Measurements from ENCODE around the gene MROH2A. TPM values are rescaled to one million over a fixed set of nuclear protein-coding genes. Genes with fewer than 3 reads are reported as not detected.

The MROH2A gene
- total and polyA plus RNA-seq, 4 donors, result not detected

GRCh38 chr2:233819884-233820773 lies 42.0 kb downstream of the MROH2A start:
- Histone ChIP-seq H3K4me3 (ENCODE audit: low read length in 2 of 2) (no peak overlapping the region), H3K4me1 (ENCODE audit: control insufficient read depth in 1 of 2, insufficient read depth in 2 of 2, low read length in 2 of 2) (no peaks in the 10 kb centered on the region), H3K27ac (ENCODE audit: low read depth in 1 of 2, low read length in 2 of 2) (no peak overlapping the region), H3K27me3 (ENCODE audit: control insufficient read depth in 1 of 2, insufficient read depth in 2 of 2, low read length in 1 of 2) (no peaks in the 10 kb centered on the region), H3K9me3 (ENCODE audit: control insufficient read depth, low read length) (no peaks in the 10 kb centered on the region), H3K36me3 (ENCODE audit: control insufficient read depth in 1 of 2, insufficient read depth in 2 of 2, low read length in 1 of 2) (no peaks in the 10 kb centered on the region)
- intact Hi-C loops (cut with DNase I), result no loop called here
- DNase-seq (peak; percentile 34 to 52), ATAC-seq (ENCODE audit: low FRiP score) (no peak)
- 85 to 87% methylated on average over 18 of the region's 18 CpGs for WGBS, 2 donors

- no peaks in the 10 kb centered on the region for H3K27me3 ChIP-seq (ENCODE audit: control insufficient read depth in 1 of 2, insufficient read depth in 2 of 2, low read length in 1 of 2)
- H3K4me3 ChIP-seq (ENCODE audit: low read length in 2 of 2), result no peak overlapping the region
- H3K9me3 ChIP-seq (ENCODE audit: control insufficient read depth, low read length), result no peaks in the 10 kb centered on the region
- H3K36me3 ChIP-seq (ENCODE audit: control insufficient read depth in 1 of 2, insufficient read depth in 2 of 2, low read length in 1 of 2), result no peaks in the 10 kb centered on the region
- WGBS, 2 donors, result 80 to 83% methylated on average over 6 of the region's 6 CpGs
- no peak for ATAC-seq (ENCODE audit: low FRiP score)
- no peaks in the 10 kb centered on the region for H3K4me1 ChIP-seq (ENCODE audit: control insufficient read depth in 1 of 2, insufficient read depth in 2 of 2, low read length in 2 of 2)
- no peak overlapping the region for H3K27ac ChIP-seq (ENCODE audit: low read depth in 1 of 2, low read length in 2 of 2)
- intact Hi-C loops (cut with DNase I), result no loop called here
- peak in 1 of 2 donors; percentile 29 for DNase-seq
These were observed 42.6 kb downstream of the MROH2A start for GRCh38 chr2:233820774-233821105.

- Histone ChIP-seq H3K4me3 (ENCODE audit: low read length in 2 of 2) (no peak overlapping the region), H3K36me3 (ENCODE audit: control insufficient read depth in 1 of 2, insufficient read depth in 2 of 2, low read length in 1 of 2) (no peaks in the 10 kb centered on the region), H3K27me3 (ENCODE audit: control insufficient read depth in 1 of 2, insufficient read depth in 2 of 2, low read length in 1 of 2) (no peaks in the 10 kb centered on the region), H3K27ac (ENCODE audit: low read depth in 1 of 2, low read length in 2 of 2) (no peak overlapping the region), H3K4me1 (ENCODE audit: control insufficient read depth in 1 of 2, insufficient read depth in 2 of 2, low read length in 2 of 2) (no peaks in the 10 kb centered on the region), H3K9me3 (ENCODE audit: control insufficient read depth, low read length) (no peaks in the 10 kb centered on the region)
- WGBS, 2 donors, result 88 to 94% methylated on average over 3 of the region's 3 CpGs
- no peak for ATAC-seq (ENCODE audit: low FRiP score)
- DNase-seq, result peak in 1 of 2 donors; percentile 19
- intact Hi-C loops (cut with DNase I), result no loop called here
These were observed 43.1 kb downstream of the MROH2A start for GRCh38 chr2:233821196-233821595.

GRCh38 chr2:233821709-233822100 lies 43.6 kb downstream of the MROH2A start:
- H3K27me3 ChIP-seq (ENCODE audit: control insufficient read depth in 1 of 2, insufficient read depth in 2 of 2, low read length in 1 of 2), result no peaks in the 10 kb centered on the region
- no peaks in the 10 kb centered on the region for H3K9me3 ChIP-seq (ENCODE audit: control insufficient read depth, low read length)
- H3K4me1 ChIP-seq (ENCODE audit: control insufficient read depth in 1 of 2, insufficient read depth in 2 of 2, low read length in 2 of 2), result no peaks in the 10 kb centered on the region
- no peak overlapping the region for H3K27ac ChIP-seq (ENCODE audit: low read depth in 1 of 2, low read length in 2 of 2)
- no peaks in the 10 kb centered on the region for H3K36me3 ChIP-seq (ENCODE audit: control insufficient read depth in 1 of 2, insufficient read depth in 2 of 2, low read length in 1 of 2)
- H3K4me3 ChIP-seq (ENCODE audit: low read length in 2 of 2), result no peak overlapping the region
- 90 to 92% methylated on average over 8 of the region's 8 CpGs for WGBS, 2 donors
- no peak for ATAC-seq (ENCODE audit: low FRiP score)
- no peak for DNase-seq
- intact Hi-C loops (cut with DNase I), result no loop called here

GRCh38 chr2:233822101-233822771 lies 44.1 kb downstream of the MROH2A start:
- Histone ChIP-seq H3K4me3 (ENCODE audit: low read length in 2 of 2) (no peak overlapping the region), H3K36me3 (ENCODE audit: control insufficient read depth in 1 of 2, insufficient read depth in 2 of 2, low read length in 1 of 2) (no peaks in the 10 kb centered on the region), H3K27ac (ENCODE audit: low read depth in 1 of 2, low read length in 2 of 2) (no peak overlapping the region), H3K9me3 (ENCODE audit: control insufficient read depth, low read length) (no peaks in the 10 kb centered on the region), H3K4me1 (ENCODE audit: control insufficient read depth in 1 of 2, insufficient read depth in 2 of 2, low read length in 2 of 2) (no peaks in the 10 kb centered on the region), H3K27me3 (ENCODE audit: control insufficient read depth in 1 of 2, insufficient read depth in 2 of 2, low read length in 1 of 2) (no peaks in the 10 kb centered on the region)
- no peak for ATAC-seq (ENCODE audit: low FRiP score)
- intact Hi-C loops (cut with DNase I), result no loop called here
- 86 to 91% methylated on average over 21 of the region's 21 CpGs for WGBS, 2 donors
- DNase-seq, result peak; percentile 42 to 51

- intact Hi-C loops (cut with DNase I), result no loop called here
- WGBS, 2 donors, result 79 to 80% methylated on average over 25 of the region's 25 CpGs
- Histone ChIP-seq H3K9me3 (ENCODE audit: control insufficient read depth, low read length) (no peaks in the 10 kb centered on the region), H3K4me3 (ENCODE audit: low read length in 2 of 2) (no peak overlapping the region), H3K27me3 (ENCODE audit: control insufficient read depth in 1 of 2, insufficient read depth in 2 of 2, low read length in 1 of 2) (no peaks in the 10 kb centered on the region), H3K4me1 (ENCODE audit: control insufficient read depth in 1 of 2, insufficient read depth in 2 of 2, low read length in 2 of 2) (no peaks in the 10 kb centered on the region), H3K36me3 (ENCODE audit: control insufficient read depth in 1 of 2, insufficient read depth in 2 of 2, low read length in 1 of 2) (no peaks in the 10 kb centered on the region), H3K27ac (ENCODE audit: low read depth in 1 of 2, low read length in 2 of 2) (no peak overlapping the region)
- DNase-seq (peak; percentile 26 to 27), ATAC-seq (ENCODE audit: low FRiP score) (no peak)
These were observed 44.9 kb downstream of the MROH2A start for GRCh38 chr2:233822781-233823730.

- DNase-seq (peak; percentile 35 to 69), ATAC-seq (ENCODE audit: low FRiP score) (no peak)
- H3K27ac ChIP-seq (ENCODE audit: low read depth in 1 of 2, low read length in 2 of 2), result no peak overlapping the region
- intact Hi-C loops (cut with DNase I), result no loop called here
- no peak overlapping the region for H3K4me3 ChIP-seq (ENCODE audit: low read length in 2 of 2)
- H3K36me3 ChIP-seq (ENCODE audit: control insufficient read depth in 1 of 2, insufficient read depth in 2 of 2, low read length in 1 of 2), result no peaks in the 10 kb centered on the region
- no peaks in the 10 kb centered on the region for H3K9me3 ChIP-seq (ENCODE audit: control insufficient read depth, low read length)
- no peaks in the 10 kb centered on the region for H3K4me1 ChIP-seq (ENCODE audit: control insufficient read depth in 1 of 2, insufficient read depth in 2 of 2, low read length in 2 of 2)
- no peaks in the 10 kb centered on the region for H3K27me3 ChIP-seq (ENCODE audit: control insufficient read depth in 1 of 2, insufficient read depth in 2 of 2, low read length in 1 of 2)
- WGBS, 2 donors, result 86 to 93% methylated on average over 8 of the region's 8 CpGs
These were observed 45.6 kb downstream of the MROH2A start for GRCh38 chr2:233823731-233824121.

GRCh38 chr2:233824373-233824772 lies 46.2 kb downstream of the MROH2A start:
- H3K27ac ChIP-seq (ENCODE audit: low read depth in 1 of 2, low read length in 2 of 2), result no peak overlapping the region
- no peaks in the 10 kb centered on the region for H3K9me3 ChIP-seq (ENCODE audit: control insufficient read depth, low read length)
- H3K36me3 ChIP-seq (ENCODE audit: control insufficient read depth in 1 of 2, insufficient read depth in 2 of 2, low read length in 1 of 2), result no peaks in the 10 kb centered on the region
- 76 to 81% methylated on average over 7 of the region's 7 CpGs for WGBS, 2 donors
- no peak overlapping the region for H3K4me3 ChIP-seq (ENCODE audit: low read length in 2 of 2)
- peak; percentile 6 to 23 for DNase-seq
- no peak for ATAC-seq (ENCODE audit: low FRiP score)
- H3K27me3 ChIP-seq (ENCODE audit: control insufficient read depth in 1 of 2, insufficient read depth in 2 of 2, low read length in 1 of 2), result no peaks in the 10 kb centered on the region
- intact Hi-C loops (cut with DNase I), result no loop called here
- no peaks in the 10 kb centered on the region for H3K4me1 ChIP-seq (ENCODE audit: control insufficient read depth in 1 of 2, insufficient read depth in 2 of 2, low read length in 2 of 2)
